ENCODE data around the gene TMEM269. TPM values are rescaled to one million over a fixed set of nuclear protein-coding genes. Genes with fewer than 3 reads are reported as not detected.
"Not testable (repeated sequence)": the region's sequence is repeated elsewhere in the genome, so short reads cannot be mapped to it uniquely, and the experiment has no call there.

Gene TMEM269
- total RNA-seq, 1 donor from 2014 or later, result not detected

GRCh38 chr1:42746436-42747105 lies 38.2 kb upstream of the TMEM269 start:
- intact Hi-C loops (cut with DNase I), result loop anchor here (2.0 to 10.0 kb wide), 2 partner anchors 170 to 602 kb away; no protein-coding TSS in a partner anchor
- DNase-seq (ENCODE audit: missing footprints) (no peak), ATAC-seq (no peak)

GRCh38 chr1:42747125-42747524 lies 37.7 kb upstream of the TMEM269 start:
- no peak for DNase-seq (ENCODE audit: missing footprints)
- intact Hi-C loops (cut with DNase I), result loop anchor here (2.0 to 10.0 kb wide), 2 partner anchors 170 to 602 kb away; no protein-coding TSS in a partner anchor
- peak; percentile 49 for ATAC-seq

- DNase-seq (ENCODE audit: missing footprints) (no peak), ATAC-seq (no peak)
- intact Hi-C loops (cut with DNase I), result loop anchor here (10.0 kb wide), 1 partner anchor 603 kb away; no protein-coding TSS in a partner anchor
Observed at GRCh38 chr1:42748021-42748420, 36.8 kb upstream of the TMEM269 start.

- intact Hi-C loops (cut with DNase I), result loop anchor here (10.0 kb wide), 1 partner anchor 604 kb away; no protein-coding TSS in a partner anchor
- DNase-seq (ENCODE audit: missing footprints) (no peak), ATAC-seq (no peak)
Observed at GRCh38 chr1:42748461-42749410, 36.1 kb upstream of the TMEM269 start.

GRCh38 chr1:42750041-42750440 lies 34.8 kb upstream of the TMEM269 start:
- DNase-seq (ENCODE audit: missing footprints) (no peak), ATAC-seq (no peak)
- intact Hi-C loops (cut with DNase I), result no loop called here

GRCh38 chr1:42751511-42752070 lies 33.2 kb upstream of the TMEM269 start:
- ATAC-seq; intact Hi-C loops (cut with DNase I): not testable (repeated sequence)

GRCh38 chr1:42752284-42752683 lies 32.5 kb upstream of the TMEM269 start:
- intact Hi-C loops (cut with DNase I), result no loop called here
- DNase-seq (ENCODE audit: missing footprints), result no peak
- no peak for ATAC-seq

More at GRCh38 chr1:42751511-42752070, 33.2 kb upstream of the TMEM269 start:
- DNase-seq (ENCODE audit: missing footprints), result not testable (repeated sequence)

- ATAC-seq, result no peak
- intact Hi-C loops (cut with DNase I), result no loop called here
Observed at GRCh38 chr1:42753070-42753469, 31.7 kb upstream of the TMEM269 start.

GRCh38 chr1:42756956-42757891 lies 27.6 kb upstream of the TMEM269 start:
- DNase-seq (ENCODE audit: missing footprints) (no peak), ATAC-seq (no peak)
- intact Hi-C loops (cut with DNase I), result no loop called here

More at GRCh38 chr1:42753070-42753469, 31.7 kb upstream of the TMEM269 start:
- no peak for DNase-seq (ENCODE audit: missing footprints)

GRCh38 chr1:42757892-42758275 lies 26.9 kb upstream of the TMEM269 start:
- DNase-seq (ENCODE audit: missing footprints) (no peak), ATAC-seq (no peak)
- intact Hi-C loops (cut with DNase I), result no loop called here

GRCh38 chr1:42758641-42759040 lies 26.1 kb upstream of the TMEM269 start:
- intact Hi-C loops (cut with DNase I), result no loop called here
- no peak for DNase-seq (ENCODE audit: missing footprints)

GRCh38 chr1:42759114-42759513 lies 25.7 kb upstream of the TMEM269 start:
- no peak for ATAC-seq
- intact Hi-C loops (cut with DNase I), result no loop called here
- no peak for DNase-seq (ENCODE audit: missing footprints)

More at GRCh38 chr1:42758641-42759040, 26.1 kb upstream of the TMEM269 start:
- no peak for ATAC-seq

- ATAC-seq (no peak), DNase-seq (ENCODE audit: missing footprints) (no peak)
- intact Hi-C loops (cut with DNase I), result no loop called here
Observed at GRCh38 chr1:42761567-42761966, 23.2 kb upstream of the TMEM269 start.

GRCh38 chr1:42762269-42762668 lies 22.5 kb upstream of the TMEM269 start:
- intact Hi-C loops (cut with DNase I), result no loop called here
- no peak for DNase-seq (ENCODE audit: missing footprints)
- ATAC-seq, result no peak

- ATAC-seq (no peak), DNase-seq (ENCODE audit: missing footprints) (no peak)
- intact Hi-C loops (cut with DNase I), result no loop called here
Observed at GRCh38 chr1:42765269-42765668, 19.5 kb upstream of the TMEM269 start.

GRCh38 chr1:42765832-42766740 lies 18.7 kb upstream of the TMEM269 start:
- intact Hi-C loops (cut with DNase I), result loop anchor here (2.0 kb wide), 1 partner anchor 51 kb away; the partner anchor contains the start of genes ERMAP and SVBP
- ATAC-seq, result no peak
- no peak for DNase-seq (ENCODE audit: missing footprints)

All from Right ventricle myocardium inferior (tissue), 1 donor.